ENCODE data around the gene C11orf58.

DNA sequence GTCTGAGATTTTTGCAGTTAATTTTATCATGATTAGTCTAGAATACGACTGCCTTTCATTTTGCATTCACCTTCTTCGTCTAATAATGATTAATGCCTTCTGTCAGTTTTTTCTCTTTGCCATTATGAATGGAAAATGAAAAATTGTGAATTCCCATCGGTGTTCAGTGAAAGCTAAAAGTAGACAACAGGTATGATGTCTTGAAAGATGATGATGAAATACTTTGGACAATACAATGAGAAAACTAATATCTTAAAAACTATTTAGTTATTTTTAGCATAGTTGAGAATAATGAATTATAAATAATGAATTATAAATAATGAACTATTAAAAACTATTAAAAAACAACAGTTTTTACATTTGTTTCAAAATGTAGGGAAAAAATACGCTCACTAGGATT, 5.0 kb downstream of the C11orf58 start:
- TF ChIP-seq EZH2phosphoT487 (IDR thresholded peaks at IDR 0.05; ENCODE audit: insufficient read depth, low read depth) (no peak), EZH2 (IDR thresholded peaks at IDR 0.05; ENCODE audit: insufficient read depth, poor library complexity, severe bottlenecking) (no peak)

All from GM23248 (cell line).